WI38 (cell line): Measurements from ENCODE around the gene FIBP.

Experiments used
- H3K4me3 ChIP-seq: 2 replicates; pipeline ENCODE4 v1.5.1; 2011; ENCODE audit warnings: low read depth, mild to moderate bottlenecking, control low read depth, low read length
- TF ChIP-seq, protein P1 (sequence below): IDR thresholded peaks from 2 replicates; pipeline ENCODE4 v1.5.1; 2012; ENCODE audit warnings: low read depth, mild to moderate bottlenecking, control low read depth, low read length

FIBP gene

DNA sequence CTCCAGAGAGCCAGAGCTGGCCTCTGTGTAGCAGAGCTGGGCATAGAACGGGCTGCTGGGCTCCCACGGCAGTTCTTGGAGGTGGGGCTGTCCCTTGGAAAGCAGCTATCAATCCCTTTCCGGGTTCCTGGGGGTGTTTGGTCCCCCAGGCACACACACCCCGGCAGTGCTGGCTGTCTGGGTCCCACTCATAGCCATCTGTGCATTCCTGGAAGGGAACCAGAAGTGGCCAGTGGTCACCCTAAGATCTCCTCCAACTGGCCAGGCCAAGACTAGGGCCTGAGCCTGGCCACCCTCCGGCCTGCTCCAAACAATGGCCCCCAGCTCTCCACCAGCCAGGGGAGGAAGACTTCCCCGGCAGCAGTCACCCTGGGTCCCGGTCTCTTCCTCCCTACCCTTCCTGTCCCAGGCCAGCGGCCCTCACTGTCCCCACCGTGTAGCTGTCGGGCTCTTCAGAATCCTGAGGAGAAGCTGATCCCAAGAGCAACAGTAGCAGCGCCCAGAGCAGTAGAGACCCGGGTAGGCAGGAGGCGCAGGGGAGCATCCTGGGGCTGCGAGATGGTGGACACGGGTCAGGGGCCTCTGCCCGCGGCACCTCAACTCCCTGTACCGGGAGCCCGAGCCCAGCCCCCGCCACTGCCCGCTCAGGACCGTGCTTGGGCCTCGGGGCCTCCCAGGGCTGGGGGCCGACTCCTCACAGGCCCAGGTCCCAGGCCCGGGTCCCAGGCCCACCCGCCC, 16.3 kb downstream of the FIBP start:
- H3K4me3 ChIP-seq: peak overlapping the region; percentile 78

DNA sequence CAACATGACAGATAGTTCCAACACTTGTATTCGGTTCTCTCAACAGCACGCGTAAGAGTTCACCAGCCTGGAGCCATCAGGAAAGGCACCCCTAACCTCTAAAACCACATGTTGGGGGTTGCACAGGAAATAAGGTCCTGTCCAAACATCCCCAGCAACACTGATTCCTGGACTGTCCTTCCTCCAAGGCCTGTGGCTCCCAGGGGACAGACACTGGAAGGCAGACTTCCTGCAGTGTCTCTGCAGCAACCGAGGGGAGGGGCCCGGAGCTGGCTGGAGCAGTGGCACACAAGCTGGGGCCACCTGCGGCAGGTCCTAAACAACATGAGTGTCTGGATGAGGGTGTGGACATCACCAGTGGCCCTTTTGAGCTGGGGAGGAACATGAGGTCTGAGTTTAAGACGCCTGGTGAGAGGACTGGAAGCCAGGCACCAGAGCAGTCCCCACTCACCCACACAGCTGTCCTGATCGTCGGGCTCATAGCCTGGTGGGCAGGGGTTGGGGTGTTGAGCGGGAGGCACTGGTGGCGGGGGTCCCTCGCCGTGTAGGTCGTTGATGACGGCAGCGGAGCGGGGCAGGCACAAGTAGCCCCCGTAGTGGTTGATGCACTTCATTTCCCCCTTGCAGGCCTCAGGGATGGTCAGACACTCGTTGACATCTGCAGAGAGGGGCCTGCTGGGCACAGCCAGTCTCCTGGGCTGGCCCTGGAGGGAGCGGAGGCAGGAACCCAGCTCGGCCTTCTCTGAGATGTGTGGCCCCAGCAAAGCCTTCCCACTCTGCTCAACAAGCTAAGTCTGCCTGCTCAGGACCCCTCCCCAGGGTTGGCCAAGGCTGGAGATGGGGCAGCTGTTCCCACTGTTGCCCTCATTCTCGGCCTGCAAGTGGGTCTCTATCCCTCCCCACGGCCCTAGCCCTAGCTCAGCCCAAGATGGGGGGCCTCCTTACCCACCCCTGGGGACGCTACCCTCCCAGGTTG, 17.3 kb downstream of the FIBP start:
- peak overlapping the region; percentile 78 for H3K4me3 ChIP-seq
- TF ChIP-seq, protein P1, sequence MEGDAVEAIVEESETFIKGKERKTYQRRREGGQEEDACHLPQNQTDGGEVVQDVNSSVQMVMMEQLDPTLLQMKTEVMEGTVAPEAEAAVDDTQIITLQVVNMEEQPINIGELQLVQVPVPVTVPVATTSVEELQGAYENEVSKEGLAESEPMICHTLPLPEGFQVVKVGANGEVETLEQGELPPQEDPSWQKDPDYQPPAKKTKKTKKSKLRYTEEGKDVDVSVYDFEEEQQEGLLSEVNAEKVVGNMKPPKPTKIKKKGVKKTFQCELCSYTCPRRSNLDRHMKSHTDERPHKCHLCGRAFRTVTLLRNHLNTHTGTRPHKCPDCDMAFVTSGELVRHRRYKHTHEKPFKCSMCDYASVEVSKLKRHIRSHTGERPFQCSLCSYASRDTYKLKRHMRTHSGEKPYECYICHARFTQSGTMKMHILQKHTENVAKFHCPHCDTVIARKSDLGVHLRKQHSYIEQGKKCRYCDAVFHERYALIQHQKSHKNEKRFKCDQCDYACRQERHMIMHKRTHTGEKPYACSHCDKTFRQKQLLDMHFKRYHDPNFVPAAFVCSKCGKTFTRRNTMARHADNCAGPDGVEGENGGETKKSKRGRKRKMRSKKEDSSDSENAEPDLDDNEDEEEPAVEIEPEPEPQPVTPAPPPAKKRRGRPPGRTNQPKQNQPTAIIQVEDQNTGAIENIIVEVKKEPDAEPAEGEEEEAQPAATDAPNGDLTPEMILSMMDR: no peak

More for the DNA sequence above, 16.3 kb downstream of the FIBP start:
- TF ChIP-seq, protein P1: no peak

DNA sequence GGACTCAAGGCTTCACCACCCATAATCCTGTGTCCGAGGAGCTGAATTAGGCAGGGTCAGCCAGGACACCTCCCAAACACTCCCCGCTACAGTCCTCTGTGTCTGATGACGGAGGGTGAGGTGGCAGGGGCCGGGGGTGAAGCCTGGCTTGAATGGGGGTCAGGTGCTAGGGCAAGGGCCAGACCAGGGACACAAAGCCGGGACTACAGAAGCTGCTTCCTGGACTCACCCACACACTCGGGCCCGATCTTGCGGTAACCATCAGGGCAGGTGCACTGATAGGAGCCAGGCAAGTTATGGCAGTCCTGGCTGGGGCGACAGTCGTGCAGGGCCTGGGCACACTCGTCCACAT, 18.0 kb downstream of the FIBP start:
- TF ChIP-seq, protein P1: no peak
- no peak overlapping the region; the same call in 1 of the 2 replicates for H3K4me3 ChIP-seq

DNA sequence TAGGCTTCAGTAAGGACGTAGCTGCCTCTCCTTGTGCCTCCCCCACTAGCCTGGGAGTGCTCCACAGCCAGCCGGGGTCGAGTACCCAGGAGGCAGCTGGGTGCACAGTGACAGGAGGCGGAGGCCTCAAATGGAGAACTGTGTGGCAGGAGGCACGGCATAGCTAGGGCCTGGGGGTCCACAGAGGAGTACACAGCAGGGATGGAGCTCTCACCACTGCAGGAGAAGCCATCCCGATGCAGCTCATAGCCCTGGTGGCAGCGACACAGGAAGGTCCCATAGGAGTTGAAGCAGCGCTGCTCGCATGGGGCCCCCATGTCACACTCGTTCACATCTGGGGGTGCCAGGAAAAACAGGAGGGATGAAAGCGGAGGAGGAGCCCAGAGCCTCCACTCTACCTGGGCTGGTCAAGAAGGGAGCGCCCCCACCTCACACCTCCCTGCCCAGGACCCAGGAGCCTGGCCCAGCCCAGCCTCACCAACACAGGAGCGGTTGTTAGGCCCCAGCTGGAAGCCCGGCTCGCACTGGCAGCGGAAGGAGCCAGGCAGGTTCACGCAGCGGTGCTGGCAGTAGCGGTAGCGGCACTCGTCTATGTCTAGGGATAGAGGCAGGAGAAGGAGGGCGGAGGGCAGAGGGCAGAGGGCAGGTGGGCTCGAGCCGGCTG, 18.5 kb downstream of the FIBP start:
- no peak overlapping the region for H3K4me3 ChIP-seq
- TF ChIP-seq, protein P1: no peak

DNA sequence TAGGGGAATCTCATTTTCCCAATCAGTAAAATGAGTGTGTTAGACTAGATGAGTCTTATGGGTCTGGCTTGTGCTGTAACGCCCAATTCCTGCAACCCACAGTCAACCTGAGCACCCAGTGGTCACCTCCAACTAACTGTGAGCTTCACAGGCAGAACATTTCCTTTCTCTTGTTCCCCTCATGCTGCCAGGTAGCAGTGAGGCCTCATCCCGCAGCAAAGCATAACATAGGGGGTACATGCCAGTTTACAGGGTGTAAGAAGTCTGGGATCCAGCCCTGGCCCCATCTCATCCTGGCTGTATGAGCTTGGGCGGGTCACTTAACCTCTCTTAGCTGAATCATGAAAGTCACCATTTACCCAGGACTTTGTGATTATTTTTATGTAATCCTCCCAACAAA, 19.4 kb downstream of the FIBP start:
- TF ChIP-seq, protein P1: no peak
- H3K4me3 ChIP-seq: no peak overlapping the region

DNA sequence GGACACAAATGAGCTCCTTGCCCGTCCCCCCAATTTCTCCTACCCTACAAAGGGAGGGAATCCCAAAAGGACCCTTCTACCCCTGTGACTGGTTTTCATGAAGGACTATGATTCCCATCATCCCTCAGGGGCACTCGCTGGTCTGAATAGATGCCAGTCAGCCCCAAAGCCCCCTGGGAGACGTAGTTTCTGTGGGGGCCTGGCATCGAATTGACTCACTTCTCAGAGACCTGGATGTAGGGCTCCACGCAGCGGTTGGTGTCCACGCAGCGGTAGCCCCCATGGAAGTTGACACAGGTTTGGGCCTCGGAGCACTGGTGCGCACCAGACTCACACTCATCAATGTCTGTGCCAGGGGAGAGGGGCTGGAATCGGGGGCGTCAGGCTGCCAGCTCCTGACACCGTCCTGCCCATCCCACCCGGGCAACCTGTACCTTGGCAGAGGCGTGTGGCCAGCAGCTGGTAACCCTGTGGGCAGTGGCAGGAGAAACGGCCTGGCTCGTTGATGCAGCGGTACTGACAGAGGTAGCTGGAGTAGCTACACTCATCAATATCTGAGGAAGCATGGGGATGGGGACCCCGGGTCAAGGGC, 20.1 kb downstream of the FIBP start:
- TF ChIP-seq, protein P1: no peak
- H3K4me3 ChIP-seq: no peak overlapping the region
